GM13976 (cell line): ENCODE data around the gene SLC35G6.

Experiments used
- DNase-seq: peaks from one replicate; pipeline ENCODE4 v3.0.0; 2012; ENCODE audit warnings: low spot score
- CTCF ChIP-seq: IDR thresholded peaks from 2 replicates; pipeline ENCODE4 v1.5.1; 2012; ENCODE audit warnings: borderline replicate concordance, mild to moderate bottlenecking; ENCODE audit not compliant: insufficient read depth; ENCODE audit errors: extremely low read depth, missing control alignments, control extremely low read depth
- in situ Hi-C: fragments of 300-500 bp; cut with MboI; formaldehyde crosslinking; loops from one replicate; pipeline ENCODE4 v1.12.0; 2022; ENCODE audit warnings: low sequenced_read_pairs, mixed read lengths, inconsistent platforms; ENCODE audit not compliant: unreplicated experiment

The SLC35G6 gene

DNA sequence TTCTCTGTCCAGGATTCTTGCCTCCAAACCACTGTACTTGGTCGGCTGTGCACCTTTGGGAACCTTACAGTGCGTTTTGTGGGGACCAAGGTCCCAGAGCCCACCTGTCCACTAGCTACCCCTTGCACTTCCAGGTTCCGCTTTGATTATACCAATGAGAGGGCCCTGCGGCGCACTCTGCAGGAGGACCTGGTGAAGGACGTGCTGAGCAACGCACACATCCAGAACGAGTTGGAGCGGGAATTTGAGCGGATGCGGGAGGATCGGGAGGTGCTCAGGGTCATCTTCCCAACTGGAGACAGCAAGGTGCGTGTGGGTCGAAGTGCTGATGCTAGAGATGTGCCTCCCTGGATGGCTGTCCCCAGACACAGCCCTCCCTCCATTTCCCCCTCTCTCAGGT, 21.7 kb downstream of the SLC35G6 start:
- in situ Hi-C loops = no loop called here
- no peak for DNase-seq
- TF ChIP-seq CTCF = peak; percentile 9

- DNase-seq = no peak
- no peak for TF ChIP-seq CTCF
- in situ Hi-C loops = no loop called here
Measured at GRCh38 chr17:7503521-7503920, 22.3 kb downstream of the SLC35G6 start.

GRCh38 chr17:7508145-7508544, 26.9 kb downstream of the SLC35G6 start:
- no peak for TF ChIP-seq CTCF
- no peak for DNase-seq
- in situ Hi-C loops = no loop called here

DNA sequence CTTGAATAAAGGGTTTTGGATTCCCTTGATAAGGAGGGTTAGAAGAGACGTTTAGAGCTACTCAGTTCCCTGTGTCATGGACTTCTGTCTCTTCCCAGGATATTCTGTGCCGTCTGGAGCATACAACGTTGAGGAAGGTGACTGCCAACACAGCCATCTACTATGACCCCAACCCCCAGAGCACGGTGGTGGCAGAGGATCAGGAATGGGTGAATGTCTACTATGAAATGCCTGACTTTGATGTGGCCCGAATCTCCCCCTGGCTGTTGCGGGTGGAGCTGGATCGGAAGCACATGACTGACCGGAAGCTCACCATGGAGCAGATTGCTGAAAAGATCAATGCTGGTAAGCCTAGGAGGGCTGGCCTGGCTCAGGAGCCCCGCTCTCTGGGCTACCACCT, 27.6 kb downstream of the SLC35G6 start:
- in situ Hi-C loops = no loop called here
- no peak for TF ChIP-seq CTCF
- DNase-seq = no peak

- TF ChIP-seq CTCF = no peak
- no peak for DNase-seq
- in situ Hi-C loops = no loop called here
Measured at GRCh38 chr17:7509937-7510336, 28.7 kb downstream of the SLC35G6 start.

DNA sequence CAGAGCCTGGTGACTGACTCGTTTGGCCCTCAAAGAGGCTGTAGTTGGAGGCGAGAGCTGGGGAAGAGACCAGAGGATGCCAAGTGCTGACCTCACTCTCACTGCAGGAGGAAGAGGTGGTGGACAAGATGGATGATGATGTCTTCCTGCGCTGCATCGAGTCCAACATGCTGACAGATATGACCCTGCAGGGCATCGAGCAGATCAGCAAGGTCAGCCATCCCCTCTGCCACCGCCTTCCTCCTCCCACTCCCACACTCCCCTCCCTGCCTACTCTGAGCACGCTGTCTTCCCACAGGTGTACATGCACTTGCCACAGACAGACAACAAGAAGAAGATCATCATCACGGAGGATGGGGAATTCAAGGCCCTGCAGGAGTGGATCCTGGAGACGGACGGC, 29.9 kb downstream of the SLC35G6 start:
- no peak for TF ChIP-seq CTCF
- in situ Hi-C loops = no loop called here

DNA sequence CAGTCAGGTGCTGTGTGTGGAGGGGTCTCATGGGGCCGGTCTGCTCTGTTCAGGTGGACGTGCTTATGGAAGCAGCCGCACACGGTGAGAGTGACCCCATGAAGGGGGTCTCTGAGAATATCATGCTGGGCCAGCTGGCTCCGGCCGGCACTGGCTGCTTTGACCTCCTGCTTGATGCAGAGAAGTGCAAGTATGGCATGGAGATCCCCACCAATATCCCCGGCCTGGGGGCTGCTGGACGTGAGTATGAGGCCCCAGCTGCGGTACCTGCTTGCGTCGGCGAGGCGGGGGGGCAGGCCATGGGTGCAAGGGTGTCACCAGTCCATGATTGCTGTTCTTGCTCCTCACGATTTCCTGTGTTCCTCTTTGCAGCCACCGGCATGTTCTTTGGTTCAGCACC, 30.9 kb downstream of the SLC35G6 start:
- DNase-seq = no peak
- no peak for TF ChIP-seq CTCF
- in situ Hi-C loops = no loop called here

More for the DNA sequence above, 29.9 kb downstream of the SLC35G6 start:
- DNase-seq = no peak
